GM12873 (cell line): ENCODE measurements around the gene CA5B.
A peak's percentile ranks its signal among the peaks of the same experiment; 100 is the strongest.

ENCODE experiments used
- CTCF ChIP-seq: IDR thresholded peaks from 2 replicates; pipeline ENCODE4 v1.5.1; 2012; ENCODE audit warnings: low read depth, mild to moderate bottlenecking, moderate library complexity, low read length, control low read depth; ENCODE audit not compliant: insufficient read depth; ENCODE audit errors: missing control alignments

CA5B gene

GRCh38 chrX:15814771-15815365 is 76.8 kb downstream of the CA5B start:
- TF ChIP-seq CTCF: no peak

- peak; percentile 66 for TF ChIP-seq CTCF
These were observed 77.8 kb downstream of the CA5B start for GRCh38 chrX:15815779-15816437.

GRCh38 chrX:15816438-15816809 is 78.4 kb downstream of the CA5B start:
- no peak for TF ChIP-seq CTCF

- TF ChIP-seq CTCF: no peak
These were observed 78.8 kb downstream of the CA5B start for GRCh38 chrX:15816886-15817285.

- no peak for TF ChIP-seq CTCF
These were observed 82.3 kb downstream of the CA5B start for GRCh38 chrX:15820106-15821073.

GRCh38 chrX:15822922-15823321 is 84.9 kb downstream of the CA5B start:
- TF ChIP-seq CTCF: no peak

- TF ChIP-seq CTCF: no peak
These were observed 87.9 kb downstream of the CA5B start for GRCh38 chrX:15825936-15826335.
